Nephron (organoid): ENCODE data around the gene PRICKLE2.

Experiments
- H3K27ac Mint-ChIP-seq, 3 experiments: 2 replicates each; pipeline ENCODE4 v1.8.0; 2020; ENCODE audit warnings: mixed read lengths in 3 of 3, mild to moderate bottlenecking in 2 of 3, moderate library complexity in 1 of 3
- H3K27me3 Mint-ChIP-seq: 2 replicates; pipeline ENCODE4 v1.8.0; 2021; ENCODE audit warnings: low read depth, mild to moderate bottlenecking, moderate library complexity, mixed read lengths
- H3K36me3 Mint-ChIP-seq: 2 replicates; pipeline ENCODE4 v1.8.0; 2020; ENCODE audit warnings: low read depth, mixed read lengths
- H3K4me1 Mint-ChIP-seq: 2 replicates; pipeline ENCODE4 v1.8.0; 2020; ENCODE audit warnings: mixed read lengths
- H3K4me3 Mint-ChIP-seq, 3 experiments: 2 replicates each; pipeline ENCODE4 v1.8.0; 2020; ENCODE audit warnings: mild to moderate bottlenecking in 3 of 3, mixed read lengths in 3 of 3, moderate library complexity in 2 of 3
- H3K9me3 Mint-ChIP-seq: 2 replicates; pipeline ENCODE4 v1.8.0; 2020; ENCODE audit warnings: mixed read lengths
- CTCF ChIP-seq, 3 experiments: fragments of 200-600 bp; sonication (generic); IDR thresholded peaks; one replicate each; pipeline ENCODE4 v1.5.0; 2021; ENCODE audit warnings: antibody characterized with exemption in 3 of 3; ENCODE audit not compliant: unreplicated experiment in 3 of 3

The PRICKLE2 gene

DNA sequence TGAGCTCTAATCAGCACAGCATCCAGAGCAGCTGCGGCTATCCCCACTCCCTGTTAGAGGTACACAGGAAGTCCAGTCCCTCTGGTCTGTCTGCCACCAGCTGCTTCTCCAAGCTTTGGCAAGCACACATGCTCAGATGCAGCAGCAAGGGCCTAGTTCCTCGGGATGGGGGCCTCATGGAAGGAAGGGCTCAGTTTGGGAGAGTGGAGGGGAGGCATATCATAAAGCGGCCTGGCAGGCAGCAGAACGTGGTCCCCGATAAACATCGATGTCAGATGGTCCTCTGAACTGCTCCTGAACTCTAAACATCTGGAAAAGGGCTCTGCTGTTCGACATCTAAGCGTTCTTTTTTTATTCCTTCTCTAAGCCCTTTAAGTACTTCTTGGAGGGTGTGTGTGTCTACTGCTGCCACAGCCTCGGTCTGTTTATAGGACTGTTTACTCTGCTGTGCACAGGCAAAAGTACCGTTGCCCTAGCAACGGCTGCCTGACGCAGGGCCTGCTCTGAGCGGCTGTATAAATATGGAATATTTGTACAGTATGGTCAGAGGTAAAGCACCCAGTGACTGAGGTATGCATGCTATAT is 74.6 kb downstream of the PRICKLE2 start:
- Mint-ChIP-seq H3K27ac (peak overlapping the region; percentile 92 to 97 (median 97)), H3K36me3 (peaks cover 80% of the 10 kb centered on the region), H3K9me3 (peaks cover 3% of the 10 kb centered on the region), H3K27me3 (no peaks in the 10 kb centered on the region), H3K4me3 (peak overlapping the region; percentile 6 to 50 (median 33)), H3K4me1 (peaks cover 40% of the 10 kb centered on the region)
- no peak for TF ChIP-seq CTCF (IDR thresholded peaks at IDR 0.05; ENCODE audit: unreplicated experiment in 3 of 3)

- H3K9me3 Mint-ChIP-seq, result peaks cover 3% of the 10 kb centered on the region
- no peaks in the 10 kb centered on the region for H3K27me3 Mint-ChIP-seq
- no peak for TF ChIP-seq CTCF (IDR thresholded peaks at IDR 0.05; ENCODE audit: unreplicated experiment in 3 of 3)
- H3K4me3 Mint-ChIP-seq, result no peak overlapping the region
- peaks cover 75% of the 10 kb centered on the region for H3K36me3 Mint-ChIP-seq
- H3K4me1 Mint-ChIP-seq, result peaks cover 36% of the 10 kb centered on the region
- H3K27ac Mint-ChIP-seq, result peak overlapping the region; percentile 92 to 97 (median 97)
Observed at GRCh38 chr3:64149886-64150285, 75.4 kb downstream of the PRICKLE2 start.

DNA sequence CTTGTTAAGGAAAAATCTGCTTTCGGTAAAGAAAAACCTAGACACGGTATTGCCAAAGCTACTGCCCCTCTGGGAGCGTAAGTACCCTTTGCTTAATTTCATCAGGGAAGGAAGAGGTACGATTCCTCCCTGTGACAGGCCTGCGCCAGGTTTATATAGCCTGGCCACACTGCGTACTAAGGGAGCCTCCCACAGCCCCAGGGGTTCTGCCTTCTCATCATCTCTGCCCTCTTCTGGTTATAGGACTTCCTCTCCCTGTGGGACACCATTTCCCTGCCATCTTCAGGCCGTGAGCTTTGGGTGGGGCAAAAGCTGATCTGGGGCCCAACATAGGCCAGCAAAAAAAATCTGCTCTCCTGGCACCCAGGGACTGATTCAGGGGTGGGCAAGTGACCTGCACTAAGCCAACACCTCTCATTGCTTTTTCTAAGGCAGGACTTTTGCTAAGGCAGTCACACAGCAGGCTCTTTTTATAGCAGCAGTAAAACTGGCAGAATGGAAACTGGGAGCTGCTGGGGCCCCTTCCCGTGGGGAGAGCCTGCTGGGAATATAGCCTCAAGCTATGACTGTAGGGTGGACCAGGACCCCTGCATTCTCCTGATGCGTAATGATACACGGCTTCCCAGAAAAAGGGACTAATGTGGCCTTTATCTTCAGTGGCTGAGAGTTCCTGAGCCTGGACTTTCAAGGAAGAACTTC is 76.2 kb downstream of the PRICKLE2 start:
- TF ChIP-seq CTCF (IDR thresholded peaks at IDR 0.05; ENCODE audit: unreplicated experiment in 3 of 3), result no peak
- peaks cover 3% of the 10 kb centered on the region for H3K9me3 Mint-ChIP-seq
- no peaks in the 10 kb centered on the region for H3K27me3 Mint-ChIP-seq
- peaks cover 43% of the 10 kb centered on the region for H3K4me1 Mint-ChIP-seq
- no peak overlapping the region for H3K4me3 Mint-ChIP-seq
- H3K27ac Mint-ChIP-seq, result peak overlapping the region; percentile 42 to 90 (median 89)
- peaks cover 70% of the 10 kb centered on the region for H3K36me3 Mint-ChIP-seq

GRCh38 chr3:64147211-64147610 is 78.1 kb downstream of the PRICKLE2 start:
- peaks cover 47% of the 10 kb centered on the region for H3K4me1 Mint-ChIP-seq
- no peak overlapping the region for H3K27ac Mint-ChIP-seq
- no peak overlapping the region for H3K4me3 Mint-ChIP-seq
- no peak for TF ChIP-seq CTCF (IDR thresholded peaks at IDR 0.05; ENCODE audit: unreplicated experiment in 3 of 3)
- H3K36me3 Mint-ChIP-seq, result peaks cover 57% of the 10 kb centered on the region
- no peaks in the 10 kb centered on the region for H3K27me3 Mint-ChIP-seq
- H3K9me3 Mint-ChIP-seq, result peaks cover 2% of the 10 kb centered on the region

DNA sequence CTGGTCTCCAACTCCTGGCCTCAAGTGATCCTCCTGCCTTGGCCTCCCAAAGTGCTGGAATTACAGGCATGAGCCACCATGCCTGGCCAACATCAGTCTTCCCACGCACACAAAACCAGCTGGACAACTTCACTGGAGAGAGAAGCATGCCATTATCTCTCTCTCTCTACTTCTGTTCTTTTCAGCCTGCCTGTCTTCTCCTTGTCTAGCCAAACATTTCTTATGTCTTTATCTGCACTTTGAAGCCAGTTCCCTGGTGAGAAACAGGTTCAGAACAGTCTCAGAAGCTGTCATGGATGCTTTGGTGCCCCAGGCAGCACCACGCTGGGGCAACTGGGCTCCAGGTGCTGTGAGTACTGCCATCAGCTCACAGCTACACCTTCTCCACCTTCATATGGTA is 79.8 kb downstream of the PRICKLE2 start:
- no peak for TF ChIP-seq CTCF (IDR thresholded peaks at IDR 0.05; ENCODE audit: unreplicated experiment in 3 of 3)
- Mint-ChIP-seq H3K9me3 (no peaks in the 10 kb centered on the region), H3K27ac (no peak overlapping the region), H3K36me3 (peaks cover 44% of the 10 kb centered on the region), H3K4me3 (no peak overlapping the region), H3K4me1 (peaks cover 33% of the 10 kb centered on the region), H3K27me3 (no peaks in the 10 kb centered on the region)
